Suppressor macrophage (primary cell): ENCODE data around the gene DAZAP1.

Experiments
- DNase-seq, 4 experiments: peaks; one replicate each; pipeline ENCODE4 v3.0.0-alpha.2; 2020 to 2022
- total RNA-seq, 17 experiments: gene quantifications; one replicate each; lab custom pipeline; 2026; ENCODE audit warnings: mixed read lengths in 6 of 17, inconsistent platforms in 3 of 17; lab: John Stamatoyannopoulos, UW

Gene DAZAP1
- 42.4 to 135 (median 67.5) reads per million in 17 experiments for total RNA-seq

- DNase-seq: peak in 3 of 4 experiments; percentile 35 to 56 (median 36)
These were observed at the start of gene DAZAP1 for GRCh38 chr19:1407528-1408299. Gene DAZAP1, plus strand, starts transcription at chr19:1407586. Its CDS starts 188 bp downstream, at chr19:1407774.

GRCh38 chr19:1360126-1360817, 47.1 kb upstream of the DAZAP1 start:
- DNase-seq: no peak

DNA sequence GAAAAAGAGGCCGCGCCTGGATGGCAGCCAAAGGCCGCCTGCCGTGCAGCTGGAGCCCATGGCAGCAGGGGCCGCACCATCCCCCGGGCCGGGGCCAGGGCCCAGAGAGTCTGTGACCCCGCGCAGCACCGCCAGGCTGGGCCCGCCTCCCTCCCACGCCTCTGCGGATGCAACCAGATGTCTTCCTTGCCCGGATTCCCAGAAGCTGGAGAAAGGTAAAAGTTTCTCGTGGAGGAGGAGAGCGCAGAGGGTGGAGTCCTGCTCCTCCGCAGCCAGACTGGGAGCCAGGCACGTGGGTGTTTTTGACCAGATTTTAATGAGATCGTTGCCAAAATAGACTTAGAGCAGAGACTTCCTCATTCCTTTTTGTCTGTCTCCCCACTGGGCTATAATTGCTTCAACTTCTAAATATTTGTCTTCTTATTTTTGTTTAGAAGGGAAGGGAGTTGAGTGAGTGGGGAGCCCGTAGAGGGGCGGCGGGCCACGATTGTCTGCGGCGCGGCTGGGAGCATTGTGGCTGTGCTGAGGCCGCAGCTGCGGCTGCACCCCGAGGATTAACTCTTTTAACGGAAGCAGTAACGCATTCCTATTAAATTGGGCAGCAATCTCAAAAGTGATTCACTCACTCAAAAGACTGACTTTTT, 46.4 kb upstream of the DAZAP1 start:
- peak; percentile 40 to 70 (median 59) for DNase-seq

DNA sequence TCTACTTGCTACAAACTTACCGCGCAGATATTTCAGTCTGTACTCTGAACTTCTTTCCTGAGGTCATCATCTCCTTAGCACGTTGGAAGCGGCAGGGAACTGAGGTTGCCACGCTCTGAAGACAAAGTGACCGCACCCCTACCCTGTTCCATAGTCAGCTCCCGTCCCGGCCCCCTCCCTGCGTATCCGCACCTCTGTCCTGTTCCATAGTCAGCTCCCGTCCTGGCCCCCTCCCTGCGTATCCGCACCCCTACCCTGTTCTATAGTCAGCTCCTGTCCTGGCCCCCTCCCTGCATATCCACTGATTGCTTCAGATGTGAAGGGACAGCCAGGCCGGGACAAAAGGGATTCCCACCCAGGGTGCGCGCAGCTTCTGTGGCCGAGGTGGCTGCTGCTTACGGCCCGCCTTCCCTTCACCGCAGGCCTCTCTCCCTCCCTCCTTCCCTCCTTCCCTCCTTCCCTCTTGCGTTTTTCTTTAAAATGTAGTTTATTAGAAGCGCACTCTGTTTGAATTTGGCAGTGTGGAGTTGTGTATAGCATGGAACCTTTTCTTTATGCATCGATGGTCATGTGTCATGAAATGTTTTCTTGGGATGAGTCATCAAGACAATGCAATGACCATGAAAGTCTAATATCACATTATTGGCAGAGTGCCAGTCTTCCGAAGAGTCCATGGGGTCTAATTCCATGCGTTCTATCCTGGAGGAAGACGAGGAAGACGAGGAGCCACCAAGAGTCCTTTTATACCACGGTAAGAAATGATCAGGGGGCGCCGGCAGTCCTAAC, 45.6 kb upstream of the DAZAP1 start:
- peak in 3 of 4 experiments; percentile 11 to 46 (median 41) for DNase-seq

DNA sequence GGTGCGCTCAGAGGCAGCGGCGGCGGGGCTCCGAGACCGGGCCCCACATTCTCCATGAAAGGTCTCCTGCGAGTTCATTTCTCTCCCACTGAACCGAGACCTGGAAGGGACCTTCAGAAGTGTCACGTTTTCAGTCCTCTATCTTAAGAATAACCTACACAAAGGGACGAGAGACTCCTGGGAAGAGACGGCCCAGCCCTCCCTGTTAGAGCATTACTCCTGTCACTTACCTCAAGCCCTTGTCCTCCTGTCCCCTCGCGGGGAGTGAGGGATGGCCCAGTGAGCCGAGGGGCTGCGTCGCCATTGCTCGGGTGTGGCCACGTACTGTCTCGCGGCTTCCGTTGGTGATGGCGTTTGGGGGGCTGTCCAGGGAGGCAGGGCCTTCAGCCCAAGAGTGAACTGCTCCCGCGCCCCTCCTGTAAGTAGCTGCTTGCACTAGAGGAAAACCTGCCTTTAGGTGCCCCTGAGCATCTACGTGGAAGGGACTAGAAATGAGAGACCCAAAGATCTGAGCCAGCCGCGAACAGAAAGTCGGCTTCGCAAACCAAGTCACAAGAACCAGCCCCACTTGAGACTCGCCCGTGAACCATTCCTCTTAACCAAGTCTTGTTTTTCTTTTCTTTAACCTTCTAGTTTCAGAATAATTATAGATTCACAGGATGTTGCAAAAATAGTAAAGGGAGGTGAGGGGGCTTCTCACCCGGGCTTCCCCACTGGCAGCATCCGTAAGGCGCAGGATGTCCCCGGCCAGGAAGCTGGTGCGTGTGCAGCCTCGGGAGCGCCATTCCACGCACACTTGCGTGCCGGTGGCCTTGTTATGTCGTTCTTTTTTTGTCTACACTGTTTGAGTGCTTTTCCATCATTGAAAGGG, 44.8 kb upstream of the DAZAP1 start:
- no peak for DNase-seq

GRCh38 chr19:1363599-1363998, 43.8 kb upstream of the DAZAP1 start:
- peak; percentile 17 to 55 (median 46) for DNase-seq

- peak in 3 of 4 experiments; percentile 16 to 28 (median 25) for DNase-seq
These were observed 43.2 kb upstream of the DAZAP1 start for GRCh38 chr19:1364070-1364704.

GRCh38 chr19:1365319-1366269, 41.8 kb upstream of the DAZAP1 start:
- no peak for DNase-seq

GRCh38 chr19:1366296-1366695, 41.1 kb upstream of the DAZAP1 start:
- no peak for DNase-seq

DNA sequence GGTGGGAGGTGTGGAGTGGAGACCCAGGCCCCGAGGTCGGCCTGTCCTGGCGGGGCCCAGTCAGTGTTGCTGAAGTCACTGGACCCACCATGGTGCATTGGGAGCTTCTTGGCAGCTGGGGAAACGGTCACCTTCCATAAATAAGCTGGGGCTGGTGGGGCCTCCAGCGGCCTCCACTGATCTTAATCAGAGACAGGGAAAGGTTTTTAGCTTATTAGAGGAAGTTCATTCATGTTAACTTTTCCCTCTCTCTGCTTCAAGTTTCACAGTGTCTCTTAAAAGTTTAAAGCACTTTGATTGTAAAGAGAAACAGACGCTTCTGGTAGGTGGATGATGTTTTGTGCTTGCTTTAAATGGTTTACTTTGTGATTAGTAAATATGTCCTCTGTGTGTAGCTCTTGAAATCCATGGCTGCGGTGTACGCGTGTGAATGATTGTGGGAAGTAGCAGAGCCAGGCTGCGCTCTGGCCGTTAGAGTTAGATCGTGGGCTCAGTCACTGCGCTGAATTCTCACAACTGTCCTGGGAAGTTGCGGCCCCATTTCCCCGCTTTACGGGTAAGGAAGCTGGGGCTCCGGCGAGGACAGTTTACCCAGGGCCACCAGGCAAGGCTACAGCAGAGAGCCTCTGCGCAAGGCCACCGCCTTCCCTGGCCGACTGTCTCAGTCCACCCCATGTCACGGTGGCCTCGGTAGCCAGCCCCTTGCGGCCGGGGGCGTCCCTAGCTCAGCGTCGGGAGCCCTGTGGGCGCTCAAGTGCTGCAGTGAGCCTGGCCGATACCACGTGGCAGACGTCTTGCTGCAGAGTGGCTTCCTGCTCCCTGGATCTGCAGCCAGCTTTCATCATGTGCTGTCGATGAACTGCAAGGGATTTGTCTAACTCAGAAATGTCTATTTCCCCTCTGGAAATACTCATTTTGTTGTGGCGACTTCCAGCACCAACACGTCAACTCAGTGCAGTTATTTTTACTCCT, 40.2 kb upstream of the DAZAP1 start:
- DNase-seq: peak; percentile 72 to 85 (median 78)

- DNase-seq: no peak
These were observed 38.1 kb upstream of the DAZAP1 start for GRCh38 chr19:1369214-1369805.

DNA sequence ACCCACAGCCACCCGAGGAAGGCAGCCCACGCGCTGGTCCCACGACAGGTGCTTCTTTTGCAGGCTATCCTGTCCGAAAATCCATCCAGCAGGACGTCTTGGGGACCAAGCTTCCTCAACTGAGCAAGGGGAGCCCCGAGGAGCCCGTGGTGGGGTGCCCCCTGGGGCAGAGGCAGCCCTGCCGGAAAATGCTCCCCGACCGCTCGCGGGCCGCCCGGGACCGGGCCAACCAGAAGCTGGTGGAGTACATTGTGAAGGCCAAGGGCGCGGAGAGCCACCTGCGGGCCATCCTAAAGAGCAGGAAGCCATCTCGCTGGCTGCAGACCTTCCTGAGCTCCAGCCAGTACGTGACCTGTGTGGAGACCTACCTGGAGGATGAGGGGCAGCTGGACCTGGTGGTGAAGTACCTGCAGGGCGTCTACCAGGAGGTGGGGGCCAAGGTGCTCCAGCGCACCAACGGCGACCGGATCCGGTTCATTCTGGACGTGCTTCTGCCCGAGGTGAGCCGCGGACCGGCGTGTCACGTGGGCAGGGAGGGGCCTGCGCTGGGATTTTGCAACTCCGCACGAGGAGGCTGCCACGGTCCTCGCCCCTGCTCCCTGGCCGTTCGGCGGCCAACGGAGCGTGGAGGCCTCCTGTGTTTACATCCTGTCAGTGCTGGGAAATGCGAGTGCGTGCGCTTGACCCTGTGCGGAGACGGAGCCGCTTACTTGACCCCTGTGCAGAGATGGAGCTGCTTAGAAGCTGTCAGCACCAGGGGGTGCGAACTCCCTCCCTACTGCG, 36.6 kb upstream of the DAZAP1 start:
- no peak for DNase-seq

DNA sequence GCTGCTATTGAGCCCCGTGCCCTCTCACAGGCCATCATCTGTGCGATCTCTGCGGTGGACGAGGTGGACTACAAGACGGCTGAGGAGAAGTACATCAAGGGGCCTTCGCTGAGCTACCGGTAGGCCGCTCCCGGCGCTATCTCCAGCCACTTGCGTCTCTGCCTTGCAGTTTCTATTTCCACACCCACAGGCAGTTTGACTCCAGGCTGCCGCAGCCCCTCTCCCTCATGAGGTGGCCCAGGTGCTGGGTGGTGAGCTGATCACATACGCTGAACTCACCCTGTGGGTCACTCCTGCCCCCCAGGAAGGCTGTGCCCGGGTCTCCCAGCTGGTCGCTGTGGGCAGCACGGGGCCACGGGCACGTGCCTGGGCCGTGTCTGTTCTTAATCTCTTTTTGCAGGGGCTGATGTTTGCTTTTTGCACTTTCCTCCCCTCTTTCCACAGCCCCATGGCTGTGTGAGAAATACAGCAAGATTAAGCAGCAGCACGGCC, 34.3 kb upstream of the DAZAP1 start:
- DNase-seq: no peak

GRCh38 chr19:1373534-1374249, 33.7 kb upstream of the DAZAP1 start:
- DNase-seq: no peak

DNA sequence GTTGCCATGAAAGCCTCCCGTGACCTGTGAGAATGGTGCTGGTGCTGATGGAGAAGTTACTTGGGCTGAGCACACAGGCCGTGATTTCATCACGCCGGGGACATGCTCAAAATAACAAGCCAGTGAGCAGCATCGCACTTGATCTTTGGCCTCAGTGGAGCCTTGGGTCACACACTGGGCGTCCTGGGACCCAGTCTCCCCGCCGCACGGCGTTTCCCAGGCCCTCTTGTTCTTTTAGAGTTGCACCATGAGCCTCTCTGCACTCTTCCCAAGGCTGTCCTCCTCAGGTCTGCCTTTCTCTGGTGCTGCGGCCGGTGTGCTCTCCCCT, 33.2 kb upstream of the DAZAP1 start:
- no peak for DNase-seq

GRCh38 chr19:1376415-1376805, 31.0 kb upstream of the DAZAP1 start:
- no peak for DNase-seq
